Stimulated activated CD8-positive, alpha-beta memory T cell treated with anti-CD3 and anti-CD28 coated beads, Interleukin-4, amount 100 ng/mL, for 1 hour (primary cell): ENCODE measurements around the gene TMEM170B.

Source experiments
- DNase-seq, 2 donors: peaks; one replicate each; pipeline ENCODE4 v3.0.0-alpha.2; 2020; ENCODE audit warnings: low read depth in 2 of 2, low spot score in 1 of 2

The TMEM170B gene

GRCh38 chr6:11584244-11584643 is 46.7 kb downstream of the TMEM170B start:
- DNase-seq: no peak

- DNase-seq: no peak
These were observed 48.0 kb downstream of the TMEM170B start for GRCh38 chr6:11585426-11586016.

GRCh38 chr6:11586117-11586516 is 48.6 kb downstream of the TMEM170B start:
- DNase-seq: no peak

- no peak for DNase-seq
These were observed 49.0 kb downstream of the TMEM170B start for GRCh38 chr6:11586536-11586935.

- DNase-seq: no peak
These were observed 51.7 kb downstream of the TMEM170B start for GRCh38 chr6:11589261-11589660.

- no peak for DNase-seq
These were observed 54.9 kb downstream of the TMEM170B start for GRCh38 chr6:11592294-11592906.

- no peak for DNase-seq
These were observed 55.5 kb downstream of the TMEM170B start for GRCh38 chr6:11593096-11593495.

- DNase-seq: no peak
These were observed 58.4 kb downstream of the TMEM170B start for GRCh38 chr6:11595903-11596302.

GRCh38 chr6:11596640-11597237 is 59.2 kb downstream of the TMEM170B start:
- DNase-seq: no peak

- DNase-seq: no peak
These were observed 61.1 kb downstream of the TMEM170B start for GRCh38 chr6:11598687-11599086.

GRCh38 chr6:11600251-11600650 is 62.7 kb downstream of the TMEM170B start:
- no peak for DNase-seq

- DNase-seq: no peak
These were observed 64.4 kb downstream of the TMEM170B start for GRCh38 chr6:11601776-11602605.

- no peak for DNase-seq
These were observed 66.7 kb downstream of the TMEM170B start for GRCh38 chr6:11604215-11604614.

GRCh38 chr6:11604836-11605506 is 67.4 kb downstream of the TMEM170B start:
- DNase-seq: no peak

- no peak for DNase-seq
These were observed 68.0 kb downstream of the TMEM170B start for GRCh38 chr6:11605507-11605905.

GRCh38 chr6:11606332-11606731 is 68.8 kb downstream of the TMEM170B start:
- no peak for DNase-seq

GRCh38 chr6:11607383-11607782 is 69.8 kb downstream of the TMEM170B start:
- DNase-seq: no peak

- DNase-seq: no peak
These were observed 71.2 kb downstream of the TMEM170B start for GRCh38 chr6:11608600-11609323.

- DNase-seq: no peak
These were observed 71.9 kb downstream of the TMEM170B start for GRCh38 chr6:11609324-11610071.

GRCh38 chr6:11613336-11613735 is 75.8 kb downstream of the TMEM170B start:
- no peak for DNase-seq
